ENCODE measurements around the gene FAM177A1. TPM values are rescaled to one million over a fixed set of nuclear protein-coding genes. Genes with fewer than 3 reads are reported as not detected.

Gene FAM177A1
- total and polyA plus RNA-seq, 9 of the 15 experiments (the other 6 are each of a cell fraction or from before 2014, with no cell fraction given), result 7.7 to 36.2 (median 29.9) TPM

GRCh38 chr14:34997762-34998161 is 48.3 kb upstream of the FAM177A1 start:
- peaks cover 26% of the 10 kb centered on the region for H3K79me2 ChIP-seq (ENCODE audit: control insufficient read depth, insufficient read depth, low read length)
- H2AFZ ChIP-seq (ENCODE audit: low read depth, low read length), result no peak overlapping the region
- in situ Hi-C loops (cut with MboI) (no loop called here), intact Hi-C loops (cut with micrococcal nuclease) (no loop called here)
- no TSS peak for BruUV-seq (replicated peaks)
- ChIA-PET POLR2A (interaction anchor here (1.1 kb wide), 1 partner anchor 12 kb away, joined by 3 read pairs; no protein-coding TSS in a partner anchor), CTCF (ENCODE audit: low intra/inter-chr PET ratio) (no interaction called here)
- no peak overlapping the region for H3K27ac ChIP-seq (ENCODE audit: extremely low read depth, low read depth, low read length)
- no peak overlapping the region for H3K9ac ChIP-seq (ENCODE audit: insufficient read depth in 1 of 2, low read depth in 2 of 2, low read length in 2 of 2)
- no peaks in the 10 kb centered on the region for H3K9me1 ChIP-seq (ENCODE audit: control insufficient read depth, insufficient read depth, low read length)
- H4K20me1 ChIP-seq (replicated peaks; ENCODE audit: control insufficient read depth, insufficient read depth, low read length), result no peaks in the 10 kb centered on the region
- DNase-seq (ENCODE audit: extremely low read depth in 1 of 4, low spot score in 3 of 4) (no peak), FAIRE-seq (no peak), ATAC-seq (no peak)
- no peak overlapping the region for H3K4me3 ChIP-seq
- H3K9me3 ChIP-seq (replicated peaks; ENCODE audit: control insufficient read depth, insufficient read depth, low read depth, low read length), result no peaks in the 10 kb centered on the region
- no peak overlapping the region for H3K4me2 ChIP-seq (ENCODE audit: insufficient read depth, low read length)
- peaks cover 0 to 2% of the 10 kb centered on the region in 2 experiments; a peak in 3 of 5 replicates for H3K4me1 ChIP-seq (replicated peaks in 1 of 2; ENCODE audit: control insufficient read depth in 2 of 2, insufficient read depth in 2 of 2, low read length in 2 of 2)
- H3K36me3 ChIP-seq (ENCODE audit: control insufficient read depth, insufficient read depth, low read length), result peaks cover 29% of the 10 kb centered on the region
- 59% methylated on average over 3 of the region's 3 CpGs for WGBS (ENCODE audit: insufficient coverage, low coverage, missing lambda C conversion rate)
- no peaks in the 10 kb centered on the region for H3K27me3 ChIP-seq (ENCODE audit: control insufficient read depth in 2 of 2, insufficient read depth in 2 of 2, low read length in 2 of 2)
- no peak for TF ChIP-seq JUN (IDR thresholded peaks at IDR 0.05; ENCODE audit: borderline replicate concordance, low read depth, low read length)
- TF ChIP-seq JUN (CRISPR knock-in tag; IDR thresholded peaks at IDR 0.05; ENCODE audit: borderline replicate concordance), result no peak
- no peak for TF ChIP-seq ZNF584 (CRISPR knock-in tag; IDR thresholded peaks at IDR 0.05; ENCODE audit: low read depth)
- TF ChIP-seq GTF2F1 (IDR thresholded peaks at IDR 0.05; ENCODE audit: low read depth, low read length), result no peak
- TF ChIP-seq ZNF253 (CRISPR knock-in tag; conservative IDR thresholded peaks at IDR 0.05), result no peak
- no peak for TF ChIP-seq ELF1 (tag; IDR thresholded peaks at IDR 0.05)
- TF ChIP-seq, protein P1, sequence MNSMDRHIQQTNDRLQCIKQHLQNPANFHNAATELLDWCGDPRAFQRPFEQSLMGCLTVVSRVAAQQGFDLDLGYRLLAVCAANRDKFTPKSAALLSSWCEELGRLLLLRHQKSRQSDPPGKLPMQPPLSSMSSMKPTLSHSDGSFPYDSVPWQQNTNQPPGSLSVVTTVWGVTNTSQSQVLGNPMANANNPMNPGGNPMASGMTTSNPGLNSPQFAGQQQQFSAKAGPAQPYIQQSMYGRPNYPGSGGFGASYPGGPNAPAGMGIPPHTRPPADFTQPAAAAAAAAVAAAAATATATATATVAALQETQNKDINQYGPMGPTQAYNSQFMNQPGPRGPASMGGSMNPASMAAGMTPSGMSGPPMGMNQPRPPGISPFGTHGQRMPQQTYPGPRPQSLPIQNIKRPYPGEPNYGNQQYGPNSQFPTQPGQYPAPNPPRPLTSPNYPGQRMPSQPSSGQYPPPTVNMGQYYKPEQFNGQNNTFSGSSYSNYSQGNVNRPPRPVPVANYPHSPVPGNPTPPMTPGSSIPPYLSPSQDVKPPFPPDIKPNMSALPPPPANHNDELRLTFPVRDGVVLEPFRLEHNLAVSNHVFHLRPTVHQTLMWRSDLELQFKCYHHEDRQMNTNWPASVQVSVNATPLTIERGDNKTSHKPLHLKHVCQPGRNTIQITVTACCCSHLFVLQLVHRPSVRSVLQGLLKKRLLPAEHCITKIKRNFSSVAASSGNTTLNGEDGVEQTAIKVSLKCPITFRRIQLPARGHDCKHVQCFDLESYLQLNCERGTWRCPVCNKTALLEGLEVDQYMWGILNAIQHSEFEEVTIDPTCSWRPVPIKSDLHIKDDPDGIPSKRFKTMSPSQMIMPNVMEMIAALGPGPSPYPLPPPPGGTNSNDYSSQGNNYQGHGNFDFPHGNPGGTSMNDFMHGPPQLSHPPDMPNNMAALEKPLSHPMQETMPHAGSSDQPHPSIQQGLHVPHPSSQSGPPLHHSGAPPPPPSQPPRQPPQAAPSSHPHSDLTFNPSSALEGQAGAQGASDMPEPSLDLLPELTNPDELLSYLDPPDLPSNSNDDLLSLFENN (IDR thresholded peaks at IDR 0.05; ENCODE audit: low read depth in 2 of 2, low read length in 2 of 2), result no peak
- TF ChIP-seq, protein P2, sequence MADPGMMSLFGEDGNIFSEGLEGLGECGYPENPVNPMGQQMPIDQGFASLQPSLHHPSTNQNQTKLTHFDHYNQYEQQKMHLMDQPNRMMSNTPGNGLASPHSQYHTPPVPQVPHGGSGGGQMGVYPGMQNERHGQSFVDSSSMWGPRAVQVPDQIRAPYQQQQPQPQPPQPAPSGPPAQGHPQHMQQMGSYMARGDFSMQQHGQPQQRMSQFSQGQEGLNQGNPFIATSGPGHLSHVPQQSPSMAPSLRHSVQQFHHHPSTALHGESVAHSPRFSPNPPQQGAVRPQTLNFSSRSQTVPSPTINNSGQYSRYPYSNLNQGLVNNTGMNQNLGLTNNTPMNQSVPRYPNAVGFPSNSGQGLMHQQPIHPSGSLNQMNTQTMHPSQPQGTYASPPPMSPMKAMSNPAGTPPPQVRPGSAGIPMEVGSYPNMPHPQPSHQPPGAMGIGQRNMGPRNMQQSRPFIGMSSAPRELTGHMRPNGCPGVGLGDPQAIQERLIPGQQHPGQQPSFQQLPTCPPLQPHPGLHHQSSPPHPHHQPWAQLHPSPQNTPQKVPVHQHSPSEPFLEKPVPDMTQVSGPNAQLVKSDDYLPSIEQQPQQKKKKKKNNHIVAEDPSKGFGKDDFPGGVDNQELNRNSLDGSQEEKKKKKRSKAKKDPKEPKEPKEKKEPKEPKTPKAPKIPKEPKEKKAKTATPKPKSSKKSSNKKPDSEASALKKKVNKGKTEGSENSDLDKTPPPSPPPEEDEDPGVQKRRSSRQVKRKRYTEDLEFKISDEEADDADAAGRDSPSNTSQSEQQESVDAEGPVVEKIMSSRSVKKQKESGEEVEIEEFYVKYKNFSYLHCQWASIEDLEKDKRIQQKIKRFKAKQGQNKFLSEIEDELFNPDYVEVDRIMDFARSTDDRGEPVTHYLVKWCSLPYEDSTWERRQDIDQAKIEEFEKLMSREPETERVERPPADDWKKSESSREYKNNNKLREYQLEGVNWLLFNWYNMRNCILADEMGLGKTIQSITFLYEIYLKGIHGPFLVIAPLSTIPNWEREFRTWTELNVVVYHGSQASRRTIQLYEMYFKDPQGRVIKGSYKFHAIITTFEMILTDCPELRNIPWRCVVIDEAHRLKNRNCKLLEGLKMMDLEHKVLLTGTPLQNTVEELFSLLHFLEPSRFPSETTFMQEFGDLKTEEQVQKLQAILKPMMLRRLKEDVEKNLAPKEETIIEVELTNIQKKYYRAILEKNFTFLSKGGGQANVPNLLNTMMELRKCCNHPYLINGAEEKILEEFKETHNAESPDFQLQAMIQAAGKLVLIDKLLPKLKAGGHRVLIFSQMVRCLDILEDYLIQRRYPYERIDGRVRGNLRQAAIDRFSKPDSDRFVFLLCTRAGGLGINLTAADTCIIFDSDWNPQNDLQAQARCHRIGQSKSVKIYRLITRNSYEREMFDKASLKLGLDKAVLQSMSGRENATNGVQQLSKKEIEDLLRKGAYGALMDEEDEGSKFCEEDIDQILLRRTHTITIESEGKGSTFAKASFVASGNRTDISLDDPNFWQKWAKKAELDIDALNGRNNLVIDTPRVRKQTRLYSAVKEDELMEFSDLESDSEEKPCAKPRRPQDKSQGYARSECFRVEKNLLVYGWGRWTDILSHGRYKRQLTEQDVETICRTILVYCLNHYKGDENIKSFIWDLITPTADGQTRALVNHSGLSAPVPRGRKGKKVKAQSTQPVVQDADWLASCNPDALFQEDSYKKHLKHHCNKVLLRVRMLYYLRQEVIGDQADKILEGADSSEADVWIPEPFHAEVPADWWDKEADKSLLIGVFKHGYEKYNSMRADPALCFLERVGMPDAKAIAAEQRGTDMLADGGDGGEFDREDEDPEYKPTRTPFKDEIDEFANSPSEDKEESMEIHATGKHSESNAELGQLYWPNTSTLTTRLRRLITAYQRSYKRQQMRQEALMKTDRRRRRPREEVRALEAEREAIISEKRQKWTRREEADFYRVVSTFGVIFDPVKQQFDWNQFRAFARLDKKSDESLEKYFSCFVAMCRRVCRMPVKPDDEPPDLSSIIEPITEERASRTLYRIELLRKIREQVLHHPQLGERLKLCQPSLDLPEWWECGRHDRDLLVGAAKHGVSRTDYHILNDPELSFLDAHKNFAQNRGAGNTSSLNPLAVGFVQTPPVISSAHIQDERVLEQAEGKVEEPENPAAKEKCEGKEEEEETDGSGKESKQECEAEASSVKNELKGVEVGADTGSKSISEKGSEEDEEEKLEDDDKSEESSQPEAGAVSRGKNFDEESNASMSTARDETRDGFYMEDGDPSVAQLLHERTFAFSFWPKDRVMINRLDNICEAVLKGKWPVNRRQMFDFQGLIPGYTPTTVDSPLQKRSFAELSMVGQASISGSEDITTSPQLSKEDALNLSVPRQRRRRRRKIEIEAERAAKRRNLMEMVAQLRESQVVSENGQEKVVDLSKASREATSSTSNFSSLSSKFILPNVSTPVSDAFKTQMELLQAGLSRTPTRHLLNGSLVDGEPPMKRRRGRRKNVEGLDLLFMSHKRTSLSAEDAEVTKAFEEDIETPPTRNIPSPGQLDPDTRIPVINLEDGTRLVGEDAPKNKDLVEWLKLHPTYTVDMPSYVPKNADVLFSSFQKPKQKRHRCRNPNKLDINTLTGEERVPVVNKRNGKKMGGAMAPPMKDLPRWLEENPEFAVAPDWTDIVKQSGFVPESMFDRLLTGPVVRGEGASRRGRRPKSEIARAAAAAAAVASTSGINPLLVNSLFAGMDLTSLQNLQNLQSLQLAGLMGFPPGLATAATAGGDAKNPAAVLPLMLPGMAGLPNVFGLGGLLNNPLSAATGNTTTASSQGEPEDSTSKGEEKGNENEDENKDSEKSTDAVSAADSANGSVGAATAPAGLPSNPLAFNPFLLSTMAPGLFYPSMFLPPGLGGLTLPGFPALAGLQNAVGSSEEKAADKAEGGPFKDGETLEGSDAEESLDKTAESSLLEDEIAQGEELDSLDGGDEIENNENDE (IDR thresholded peaks at IDR 0.05; ENCODE audit: low read depth, low read length), result no peak

Measured in K562 (cell line).